Right ventricle myocardium inferior (tissue), 1 donor: ENCODE measurements around the gene ITGBL1. TPM values are rescaled to one million over a fixed set of nuclear protein-coding genes. Genes with fewer than 3 reads are reported as not detected.

Experiments
- ATAC-seq: fragments of 200-7000 bp; cut with Tn5 transposase; one replicate; pipeline ENCODE4 v1.9.1; 2020; ENCODE audit warnings: mild to moderate bottlenecking, moderate library complexity
- DNase-seq: peaks from one replicate; pipeline ENCODE4 v3.0.0; 2021; ENCODE audit errors: missing footprints
- intact Hi-C: fragments of 100-400 bp; cut with DNase I; formaldehyde crosslinking; loops from one replicate; pipeline ENCODE4 v1.11.0; 2022
- total RNA-seq: library from RNA; stranded (reverse); fragmentation: NEBNext Ultra II Directional; extraction: Animal tissue kit (Norgen Biotek cat#: 25700); gene quantifications from one replicate; pipeline ENCODE4 v1.2.1, GENCODE V29; 2021
- donor health status: DM: no; HTN: yes; CAD: no; lungs with severe emphysema.

ITGBL1 gene
- total RNA-seq, 1 donor from 2014 or later, result 8.6 TPM

GRCh38 chr13:101755228-101755887 is 302.9 kb downstream of the ITGBL1 start:
- intact Hi-C loops, result loop anchor here (10.0 kb wide), 1 partner anchor 611 kb away; no protein-coding TSS in a partner anchor
- no peak for DNase-seq
- ATAC-seq, result no peak

GRCh38 chr13:101757446-101758039 is 305.1 kb downstream of the ITGBL1 start:
- DNase-seq (no peak), ATAC-seq (no peak)
- intact Hi-C loops, result loop anchor here (1.0 to 10.0 kb wide), 2 partner anchors 243 to 613 kb away; no protein-coding TSS in a partner anchor

- DNase-seq (no peak), ATAC-seq (no peak)
- intact Hi-C loops, result no loop called here
Measured at GRCh38 chr13:101763191-101763590, 310.7 kb downstream of the ITGBL1 start.

Other genes with a start within 250 kb of the ITGBL1 start
- 8.7 TPM for gene NALCN, start 36.2 kb upstream of the ITGBL1 start, total RNA-seq